GM21390 (cell line): ENCODE measurements around the gene TENT4B.
A peak's percentile ranks its signal among the peaks of the same experiment; 100 is the strongest.
"Not testable (repeated sequence)": the region's sequence is repeated elsewhere in the genome, so short reads cannot be mapped to it uniquely, and the experiment has no call there.

ENCODE experiments used
- ATAC-seq: cut with Tn5 transposase; IDR thresholded peaks from one replicate; pipeline ENCODE4 v1.9.1; 2021; ENCODE audit not compliant: unreplicated experiment

Gene TENT4B

GRCh38 chr16:50227665-50228064, 74.6 kb downstream of the TENT4B start:
- no peak for ATAC-seq

GRCh38 chr16:50228364-50228868, 75.3 kb downstream of the TENT4B start:
- ATAC-seq, result no peak

- no peak for ATAC-seq
Observed at GRCh38 chr16:50229149-50229726, 76.1 kb downstream of the TENT4B start.

GRCh38 chr16:50234771-50235556, 81.9 kb downstream of the TENT4B start:
- no peak for ATAC-seq

- no peak for ATAC-seq
Observed at GRCh38 chr16:50235581-50235980, 82.5 kb downstream of the TENT4B start.

GRCh38 chr16:50238314-50238713, 85.2 kb downstream of the TENT4B start:
- no peak for ATAC-seq

GRCh38 chr16:50238868-50239301, 85.8 kb downstream of the TENT4B start:
- no peak for ATAC-seq

- not testable (repeated sequence) for ATAC-seq
Observed at GRCh38 chr16:50243024-50243423, 89.9 kb downstream of the TENT4B start.

- ATAC-seq, result no peak
Observed at GRCh38 chr16:50244140-50244503, 91.0 kb downstream of the TENT4B start.

GRCh38 chr16:50244504-50245416, 91.7 kb downstream of the TENT4B start:
- no peak for ATAC-seq

GRCh38 chr16:50245417-50246298, 92.6 kb downstream of the TENT4B start:
- peak; percentile 77 for ATAC-seq

GRCh38 chr16:50246299-50247122, 93.4 kb downstream of the TENT4B start:
- ATAC-seq, result peak; percentile 27

- no peak for ATAC-seq
Observed at GRCh38 chr16:50247123-50247905, 94.2 kb downstream of the TENT4B start.

GRCh38 chr16:50247906-50248608, 95.0 kb downstream of the TENT4B start:
- ATAC-seq, result no peak

- no peak for ATAC-seq
Observed at GRCh38 chr16:50248845-50249244, 95.7 kb downstream of the TENT4B start.

GRCh38 chr16:50251375-50252081, 98.4 kb downstream of the TENT4B start:
- ATAC-seq, result no peak

GRCh38 chr16:50252082-50252611, 99.0 kb downstream of the TENT4B start:
- no peak for ATAC-seq
